GM12878 (cell line): Measurements from ENCODE around the gene PTGES3L. TPM values are rescaled to one million over a fixed set of nuclear protein-coding genes. Genes with fewer than 3 reads are reported as not detected.

ENCODE experiments used
- ATAC-seq: fragments of 200-7000 bp; cut with Tn5 transposase; 3 replicates; pipeline ENCODE4 v1.9.1; 2020; ENCODE audit warnings: mild to moderate bottlenecking, moderate library complexity
- BruUV-seq: library from RNA; stranded (reverse); fragments of 400-500 nt; replicated peaks from 2 replicates; lab custom pipeline; 2021; lab: Mats Ljungman, UMichigan
- CTCF ChIA-PET: fragments of 300-600 bp; sonication (Branson Sonifier 250); formaldehyde crosslinking; extraction: SDS; loops from one replicate; lab custom pipeline; 2021; ENCODE audit warnings: inconsistent platforms; lab: Yijun Ruan, JAX
- POLR2A ChIA-PET: fragments of 350-600 bp; formaldehyde crosslinking; extraction: SDS; loops from one replicate; lab custom pipeline; 2021; ENCODE audit warnings: inconsistent platforms; lab: Charles Lee
- RAD21 ChIA-PET: fragments of 300-600 bp; sonication (Branson Sonifier 250); formaldehyde crosslinking; loops from one replicate; lab custom pipeline; 2023; ENCODE audit warnings: antibody characterized with exemption; ENCODE audit not compliant: unreplicated experiment; lab: Charles Lee
- SMC1A ChIA-PET: fragments of 300-600 bp; sonication (Branson Sonifier 250); formaldehyde crosslinking; loops from one replicate; lab custom pipeline; 2023; ENCODE audit not compliant: unreplicated experiment, uncharacterized antibody; lab: Charles Lee
- DNase-seq: peaks from one replicate; pipeline ENCODE4 v3.0.0-alpha.2; 2011; ENCODE audit warnings: low read depth, low spot score
- FAIRE-seq: peaks from 3 replicates; lab custom pipeline; 2011; peaks lifted over from hg19 to GRCh38; lab: Jason Lieb, UNC
- H2AFZ ChIP-seq: 2 replicates; pipeline ENCODE4 v1.6.0; 2011; ENCODE audit warnings: low read depth, low read length, control low read depth; ENCODE audit not compliant: control insufficient read depth
- H3K27ac ChIP-seq: 2 replicates; pipeline ENCODE4 v1.5.1; 2011; ENCODE audit warnings: control low read depth; ENCODE audit not compliant: control insufficient read depth, insufficient read depth
- H3K27me3 ChIP-seq, 2 experiments: replicated peaks in 1 of 2; 2 replicates each; pipeline versions ENCODE4 v1.6.0 to v1.6.1; 2011; ENCODE audit warnings: low read length in 1 of 2; ENCODE audit not compliant: control insufficient read depth in 2 of 2, insufficient read depth in 2 of 2
- H3K36me3 ChIP-seq, 2 experiments: 2 replicates each; pipeline ENCODE4 v1.5.1; 2011; ENCODE audit warnings: low read length in 1 of 2; ENCODE audit not compliant: control insufficient read depth in 2 of 2, insufficient read depth in 2 of 2
- H3K4me1 ChIP-seq: 2 replicates; pipeline ENCODE4 v1.6.1; 2011; ENCODE audit warnings: mild to moderate bottlenecking, low read length, moderate library complexity, mixed read lengths; ENCODE audit not compliant: control insufficient read depth, insufficient read depth
- H3K4me2 ChIP-seq: 2 replicates; pipeline ENCODE4 v1.6.0; 2011; ENCODE audit warnings: control low read depth; ENCODE audit not compliant: control insufficient read depth, insufficient read depth
- H3K4me3 ChIP-seq: fragments of 200-600 bp; sonication (generic); 2 replicates; pipeline ENCODE4 v1.5.1; 2016
- H3K79me2 ChIP-seq: 2 replicates; pipeline ENCODE4 v1.6.0; 2011; ENCODE audit warnings: low read length; ENCODE audit not compliant: control insufficient read depth, insufficient read depth
- H3K9ac ChIP-seq: 2 replicates; pipeline ENCODE4 v1.8.0; 2011; ENCODE audit warnings: low read length, control low read depth, mixed read lengths; ENCODE audit not compliant: control insufficient read depth, insufficient read depth
- H3K9me3 ChIP-seq: replicated peaks from 3 replicates; pipeline ENCODE4 v1.5.1; 2011; ENCODE audit warnings: mild to moderate bottlenecking, low read length; ENCODE audit not compliant: control insufficient read depth, insufficient read depth
- H4K20me1 ChIP-seq: 2 replicates; pipeline ENCODE4 v1.6.0; 2011; ENCODE audit not compliant: control insufficient read depth, insufficient read depth
- CTCF ChIP-seq, 3 experiments: IDR thresholded peaks in 2 of 3; conservative IDR thresholded peaks in 1 of 3; 2 replicates each; pipeline ENCODE4 v1.5.1; 2011; ENCODE audit warnings: low read depth in 3 of 3, low read length in 3 of 3, mild to moderate bottlenecking in 3 of 3, control low read depth in 2 of 3, moderate library complexity in 2 of 3, inconsistent platforms in 1 of 3, mixed read lengths in 1 of 3; ENCODE audit not compliant: control insufficient read depth in 2 of 3, insufficient read depth in 1 of 3; ENCODE audit errors: extremely low read depth in 1 of 3
- MAX ChIP-seq: IDR thresholded peaks from 2 replicates; pipeline ENCODE4 v1.6.1; 2012; ENCODE audit warnings: low read depth, low read length, improper control_type of control experiment
- PKNOX1 ChIP-seq: fragments of 450-650 bp; IDR thresholded peaks from 2 replicates; pipeline ENCODE4 v1.6.1; 2016; ENCODE audit warnings: mild to moderate bottlenecking
- YBX1 ChIP-seq: fragments of 450-650 bp; IDR thresholded peaks from 2 replicates; pipeline ENCODE4 v1.6.1; 2016; ENCODE audit warnings: antibody characterized with exemption
- WGBS: methylation state at CpG from one replicate; pipeline ENCODE4 v1.1.6; 2016; ENCODE audit warnings: low lambda C conversion rate; ENCODE audit not compliant: insufficient replicate concordance, insufficient coverage; ENCODE audit errors: missing lambda C conversion rate; 5-methylcytosine and 5-hydroxymethylcytosine counted together
- in situ Hi-C: fragments of 300-500 bp; cut with MboI; formaldehyde crosslinking; loops from 9 replicates; pipeline ENCODE4 v1.14.3; 2018; ENCODE audit warnings: mixed read lengths
- intact Hi-C: fragments of 100-400 bp; cut with micrococcal nuclease; formaldehyde crosslinking; loops from one replicate; pipeline ENCODE4 v1.14.2; 2022; ENCODE audit not compliant: unreplicated experiment
- polyA plus RNA-seq, 11 experiments: library from polyadenylated mRNA; depleted of rRNA in 4 of 11; unstranded in 6 of 11; stranded (reverse) in 5 of 11; fragments of >200 nt; fragmentation: Nextera tagmentation in 4 of 11; fragmentation: Illumina TruSeq in 1 of 11; extraction: Ambion mirVana in 4 of 11; extraction: Trizol in 1 of 11; gene quantifications; 1 replicate in 1 of 11; 2 replicates in 10 of 11; pipeline versions ENCODE4 v1.2.1 to v1.2.3, GENCODE V29; 2011 to 2016; ENCODE audit warnings: inconsistent platforms in 2 of 11, missing spikeins in 2 of 11, low read depth in 1 of 11
- total RNA-seq, 4 experiments: library from RNA; depleted of rRNA in 3 of 4; stranded (reverse); fragments of >200 nt in 3 of 4; fragmentation: Illumina TruSeq in 1 of 4; extraction: Trizol in 1 of 4; gene quantifications; 2 replicates each; pipeline versions ENCODE4 v1.2.1 to v1.2.3, GENCODE V29; 2013 to 2021

PTGES3L gene
- total and polyA plus RNA-seq, 10 of the 15 experiments (the other 5 are each of a cell fraction or from before 2014, with no cell fraction given) = 0.11 to 2.3 (median 0.98) TPM

- in situ Hi-C loops (no loop called here), intact Hi-C loops (no loop called here)
- Histone ChIP-seq H3K79me2 (no peaks in the 10 kb centered on the region), H2AFZ (no peak overlapping the region), H3K4me1 (peaks cover 6% of the 10 kb centered on the region; the same call in 1 of the 2 replicates), H3K9me3 (no peaks in the 10 kb centered on the region), H3K9ac (no peak overlapping the region), H3K4me3 (no peak overlapping the region), H4K20me1 (no peaks in the 10 kb centered on the region), H3K4me2 (no peak overlapping the region), H3K27ac (no peak overlapping the region), H3K36me3 (no peaks in the 10 kb centered on the region), H3K27me3 (no peaks in the 10 kb centered on the region)
- 59% methylated on average over 7 of the region's 7 CpGs for WGBS
- SMC1A ChIA-PET = interaction anchor here (1.2 kb wide), 1 partner anchor 12 kb away, joined by 3 read pairs; the partner anchor contains the start of gene IFI35
- POLR2A ChIA-PET = no interaction called here
- CTCF ChIA-PET = no interaction called here
- no peak for FAIRE-seq
- no peak for DNase-seq
- no peak for ATAC-seq
- RAD21 ChIA-PET = no interaction called here
- no TSS peak for BruUV-seq
- TF ChIP-seq PKNOX1 = no peak
- no peak for TF ChIP-seq YBX1
- TF ChIP-seq, all 136 proteins: peak for 0
Observed at GRCh38 chr17:43019418-43019817, 39.5 kb upstream of the PTGES3L start.

- SMC1A ChIA-PET = interaction anchor here (1.2 kb wide), 1 partner anchor 12 kb away, joined by 3 read pairs; the partner anchor contains the start of gene IFI35
- Histone ChIP-seq H3K27me3 (no peaks in the 10 kb centered on the region), H3K4me2 (no peak overlapping the region), H3K27ac (no peak overlapping the region), H3K4me3 (no peak overlapping the region), H4K20me1 (no peaks in the 10 kb centered on the region), H3K9me3 (no peaks in the 10 kb centered on the region), H3K79me2 (no peaks in the 10 kb centered on the region), H3K9ac (no peak overlapping the region), H3K4me1 (0 out of 2 replicates have a peak, but pooled peaks cover 3% of the 10 kb centered on the region), H3K36me3 (peaks cover 0 to under 1% of the 10 kb centered on the region in 2 experiments; a peak in 2 of 4 replicates), H2AFZ (no peak overlapping the region)
- BruUV-seq = no TSS peak
- POLR2A ChIA-PET = no interaction called here
- intact Hi-C loops = no loop called here
- RAD21 ChIA-PET = no interaction called here
- 44% methylated on average over 4 of the region's 4 CpGs for WGBS
- CTCF ChIA-PET = no interaction called here
- ATAC-seq = no peak
- in situ Hi-C loops = no loop called here
- TF ChIP-seq MAX (no peak), CTCF (IDR thresholded peaks at IDR 0.05 in 2 of 3, conservative IDR thresholded peaks at IDR 0.05 in 1 of 3; ENCODE audit: control insufficient read depth in 2 of 3, extremely low read depth in 1 of 3, insufficient read depth in 1 of 3, low read depth in 3 of 3, low read length in 3 of 3) (0 out of 6 replicates have a peak, but pooled peaks of 1 of the 3 experiments have one; percentile 2)
- no peak for DNase-seq
- FAIRE-seq = no peak
Observed at GRCh38 chr17:43018932-43019331, 39.1 kb upstream of the PTGES3L start.
